ENCODE data around the gene MRPL39. TPM values are rescaled to one million over a fixed set of nuclear protein-coding genes. Genes with fewer than 3 reads are reported as not detected.
A peak's percentile ranks its signal among the peaks of the same experiment; 100 is the strongest.

Gene MRPL39
- total and polyA plus RNA-seq, 2 donors (not counting 3 experiments of a cell fraction or from before 2014, with no cell fraction given) = 10.4 to 25.2 TPM

DNA sequence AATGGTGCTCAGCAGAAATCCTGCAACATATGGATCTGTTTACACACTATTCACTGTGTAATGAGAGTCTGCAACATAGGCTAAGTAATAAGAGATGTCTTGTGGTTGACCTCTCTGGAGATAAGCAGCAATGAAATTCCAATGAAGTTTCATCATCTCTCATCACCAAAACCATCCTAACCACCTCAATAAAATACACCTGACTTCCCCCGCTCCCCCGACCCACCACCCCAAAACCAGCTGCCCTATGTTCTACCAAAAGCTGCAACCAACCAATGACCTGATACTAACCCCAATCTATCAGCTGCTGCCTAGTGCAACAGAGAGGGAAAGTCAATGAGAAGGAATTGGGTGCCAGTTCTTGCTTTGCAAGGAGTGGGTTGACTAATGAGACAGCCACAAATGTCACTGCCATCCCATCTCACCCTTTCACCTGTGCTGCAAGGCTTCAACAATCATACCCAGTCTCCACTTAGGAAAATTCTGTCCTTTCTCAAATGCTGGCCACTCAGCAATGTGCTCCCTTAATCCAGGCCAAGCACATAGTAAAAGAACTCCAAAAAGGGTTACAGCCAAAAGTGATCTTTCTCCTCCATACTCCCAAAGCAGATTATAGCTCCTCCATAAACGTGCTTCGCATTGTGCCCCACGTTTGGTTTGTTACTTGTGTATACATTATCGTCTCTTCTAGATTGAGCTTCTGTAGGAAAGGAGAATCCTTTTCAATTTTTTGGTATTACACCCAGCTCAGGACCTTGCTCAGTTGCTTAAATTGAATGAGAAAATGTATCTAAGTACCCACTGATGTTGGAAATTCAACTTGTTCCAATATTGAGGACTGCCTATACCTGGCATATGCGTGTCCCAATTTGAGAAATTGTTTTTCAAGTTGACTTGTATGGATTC lies 29.0 kb downstream of the MRPL39 start:
- H3K27me3 ChIP-seq (ENCODE audit: control insufficient read depth in 2 of 2, insufficient read depth in 2 of 2, low read length in 2 of 2) = no peaks in the 10 kb centered on the region
- no peak overlapping the region for H2AFZ ChIP-seq (ENCODE audit: low read depth, low read length)
- FAIRE-seq (no peak), DNase-seq (ENCODE audit: low read depth, low spot score) (no peak)
- dilution Hi-C loops (cut with MboI; ENCODE audit: extremely low pct_ligation_motif_present, low sequenced_read_pairs) (no loop called here), intact Hi-C loops (cut with micrococcal nuclease) (no loop called here)
- H3K27ac ChIP-seq (ENCODE audit: insufficient read depth, low read depth, low read length) = no peak overlapping the region
- H3K79me2 ChIP-seq (ENCODE audit: control insufficient read depth, insufficient read depth, low read length) = peaks cover 11% of the 10 kb centered on the region
- TF ChIP-seq MYC (IDR thresholded peaks at IDR 0.05; ENCODE audit: low read depth, low read length) (no peak), JUN (IDR thresholded peaks at IDR 0.05; ENCODE audit: borderline replicate concordance, insufficient read depth, insufficient read length, low read depth) (no peak), EZH2 (IDR thresholded peaks at IDR 0.05; ENCODE audit: borderline replicate concordance, low read depth, low read length, severe bottlenecking) (no peak), POLR2A (IDR thresholded peaks at IDR 0.05; ENCODE audit: low read depth, low read length) (no peak), FOS (IDR thresholded peaks at IDR 0.05; ENCODE audit: borderline replicate concordance, insufficient read depth, low read length) (no peak), POLR2AphosphoS5 (IDR thresholded peaks at IDR 0.05; ENCODE audit: insufficient read depth, low read depth, low read length) (peak; percentile 36), GATA2 (IDR thresholded peaks at IDR 0.05; ENCODE audit: insufficient read depth, insufficient read length, low read depth, low read length) (no peak)
- TF ChIP-seq, protein P1, sequence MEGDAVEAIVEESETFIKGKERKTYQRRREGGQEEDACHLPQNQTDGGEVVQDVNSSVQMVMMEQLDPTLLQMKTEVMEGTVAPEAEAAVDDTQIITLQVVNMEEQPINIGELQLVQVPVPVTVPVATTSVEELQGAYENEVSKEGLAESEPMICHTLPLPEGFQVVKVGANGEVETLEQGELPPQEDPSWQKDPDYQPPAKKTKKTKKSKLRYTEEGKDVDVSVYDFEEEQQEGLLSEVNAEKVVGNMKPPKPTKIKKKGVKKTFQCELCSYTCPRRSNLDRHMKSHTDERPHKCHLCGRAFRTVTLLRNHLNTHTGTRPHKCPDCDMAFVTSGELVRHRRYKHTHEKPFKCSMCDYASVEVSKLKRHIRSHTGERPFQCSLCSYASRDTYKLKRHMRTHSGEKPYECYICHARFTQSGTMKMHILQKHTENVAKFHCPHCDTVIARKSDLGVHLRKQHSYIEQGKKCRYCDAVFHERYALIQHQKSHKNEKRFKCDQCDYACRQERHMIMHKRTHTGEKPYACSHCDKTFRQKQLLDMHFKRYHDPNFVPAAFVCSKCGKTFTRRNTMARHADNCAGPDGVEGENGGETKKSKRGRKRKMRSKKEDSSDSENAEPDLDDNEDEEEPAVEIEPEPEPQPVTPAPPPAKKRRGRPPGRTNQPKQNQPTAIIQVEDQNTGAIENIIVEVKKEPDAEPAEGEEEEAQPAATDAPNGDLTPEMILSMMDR (IDR thresholded peaks at IDR 0.05; ENCODE audit: extremely low read depth in 1 of 2, insufficient read depth in 1 of 2, low read depth in 1 of 2, low read length in 2 of 2) = no peak
- TF ChIP-seq, protein P2, sequence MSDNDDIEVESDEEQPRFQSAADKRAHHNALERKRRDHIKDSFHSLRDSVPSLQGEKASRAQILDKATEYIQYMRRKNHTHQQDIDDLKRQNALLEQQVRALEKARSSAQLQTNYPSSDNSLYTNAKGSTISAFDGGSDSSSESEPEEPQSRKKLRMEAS (IDR thresholded peaks at IDR 0.05; ENCODE audit: insufficient read depth, insufficient read length) = no peak
- no peak overlapping the region for H3K4me2 ChIP-seq (ENCODE audit: insufficient read depth, low read length)
- POLR2A ChIA-PET = no interaction called here
- peaks cover 0 to 10% of the 10 kb centered on the region in 2 experiments for H3K36me3 ChIP-seq (ENCODE audit: control insufficient read depth in 2 of 2, extremely low read depth in 1 of 2, insufficient read depth in 2 of 2, low read length in 2 of 2)
- H3K9me1 ChIP-seq (replicated peaks; ENCODE audit: control insufficient read depth, extremely low read depth, insufficient read depth, low read length) = no peaks in the 10 kb centered on the region
- H4K20me1 ChIP-seq (replicated peaks; ENCODE audit: control insufficient read depth, extremely low read depth, insufficient read depth, low read length) = no peaks in the 10 kb centered on the region
- peaks cover 10% of the 10 kb centered on the region for H3K4me1 ChIP-seq (ENCODE audit: control insufficient read depth, extremely low read depth, insufficient read depth, low read length)
- H3K9ac ChIP-seq (replicated peaks; ENCODE audit: extremely low read depth, insufficient read depth, low read length) = no peak overlapping the region
- H3K4me3 ChIP-seq (replicated peaks in 1 of 3; ENCODE audit: insufficient read depth in 1 of 3, low read depth in 1 of 3, low read length in 3 of 3) = no peak overlapping the region
- no peaks in the 10 kb centered on the region for H3K9me3 ChIP-seq (replicated peaks; ENCODE audit: control insufficient read depth, insufficient read depth, low read length)
- CTCF ChIA-PET = no interaction called here
- BruUV-seq (replicated peaks) = no TSS peak

Measured in endothelial cell of umbilical vein (primary cell).